ENCODE data around the gene SNX33.

DNA sequence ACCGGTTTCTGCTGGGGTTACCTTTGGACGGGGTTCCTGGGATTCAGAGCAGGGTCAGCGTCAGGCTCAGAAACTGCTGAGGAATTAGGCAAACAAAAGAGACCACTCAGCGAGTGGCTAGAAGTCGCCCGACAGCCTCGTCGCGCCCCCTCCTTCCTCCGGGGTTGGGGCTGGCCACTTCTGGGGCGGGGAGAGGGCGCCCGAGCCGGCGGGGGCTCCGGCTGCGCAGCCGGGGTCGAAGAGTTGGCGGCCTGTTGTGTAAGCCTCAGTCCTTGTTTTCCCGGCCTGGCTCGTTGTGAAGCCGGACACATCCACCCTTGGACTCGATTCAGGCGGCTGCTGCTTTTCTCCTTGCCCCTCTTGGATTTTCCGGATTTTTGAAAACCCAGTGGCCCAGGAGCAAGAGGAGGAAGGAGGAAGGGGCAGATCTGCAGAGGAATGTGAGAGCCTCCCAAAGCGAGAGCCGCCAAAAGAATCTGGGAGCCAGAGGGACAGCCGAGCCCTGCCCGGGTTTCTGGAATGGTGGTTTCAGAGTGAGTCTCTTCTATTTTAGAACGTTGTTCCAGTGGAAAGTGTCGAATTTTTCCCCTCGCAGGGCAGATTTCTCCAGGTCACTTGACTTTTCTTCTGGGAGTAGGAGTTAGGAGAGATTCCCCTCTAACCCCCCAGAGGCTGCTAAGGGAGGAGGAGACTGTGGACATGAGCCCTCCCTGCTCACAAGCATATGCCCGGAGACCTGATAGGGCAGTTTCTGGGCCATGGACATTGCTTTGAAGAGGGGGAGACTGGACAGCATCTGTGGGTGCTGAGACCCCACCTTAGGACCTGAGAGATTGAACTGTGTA, 666 bp downstream of the SNX33 start:
- TF ChIP-seq POLR2A (IDR thresholded peaks at IDR 0.05; ENCODE audit: low read depth, low read length) (no peak), POLR2AphosphoS5 (IDR thresholded peaks at IDR 0.05; ENCODE audit: low read depth, low read length) (no peak), SPI1 (IDR thresholded peaks at IDR 0.05; ENCODE audit: low read depth, low read length) (no peak), TAF1 (IDR thresholded peaks at IDR 0.05; ENCODE audit: low read depth, low read length) (no peak), PAX5 (IDR thresholded peaks at IDR 0.05; ENCODE audit: insufficient read depth, low read length, severe bottlenecking) (no peak), POU2F2 (IDR thresholded peaks at IDR 0.05; ENCODE audit: low read depth, low read length) (no peak)

Data from GM12891 (cell line).